ENCODE data around the gene ZMYM2. TPM values are rescaled to one million over a fixed set of nuclear protein-coding genes. Genes with fewer than 3 reads are reported as not detected.

Gene ZMYM2
- total and polyA plus RNA-seq, 2 donors (not counting 1 experiment from before 2014, with no cell fraction given): 37.3 to 63.4 TPM

DNA sequence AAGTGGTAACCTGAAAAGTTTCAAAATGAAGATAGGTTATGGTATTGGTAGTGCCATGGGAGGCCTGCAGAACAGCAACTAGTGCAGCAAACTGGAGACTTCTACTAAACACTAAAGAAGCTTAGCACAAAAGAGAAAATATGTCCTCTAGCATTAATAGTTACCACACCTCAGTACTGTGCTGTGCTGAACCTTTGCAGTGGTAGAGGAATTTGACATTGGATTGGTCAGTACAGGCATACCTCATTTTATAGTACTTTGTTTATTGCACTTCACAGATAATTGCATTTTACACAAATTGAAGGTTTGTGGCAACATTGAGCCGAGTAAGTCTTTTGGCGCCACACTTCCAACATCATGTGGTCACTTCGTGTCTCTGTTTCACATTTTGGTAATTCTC, 40.4 kb downstream of the ZMYM2 start:
- Histone ChIP-seq H3K27me3 (ENCODE audit: control insufficient read depth, insufficient read depth, low read length) (no peaks in the 10 kb centered on the region), H3K4me3 (replicated peaks in 1 of 4; ENCODE audit: control extremely low read depth in 1 of 4, insufficient read depth in 1 of 4, low read depth in 3 of 4, low read length in 4 of 4) (no peak overlapping the region), H3K4me2 (ENCODE audit: extremely low read depth, insufficient read depth, low read length) (no peak overlapping the region), H3K9ac (ENCODE audit: insufficient read depth, low read length) (no peak overlapping the region), H4K20me1 (ENCODE audit: control insufficient read depth, extremely low read depth, insufficient read depth, low read length) (no peaks in the 10 kb centered on the region), H3K27ac (ENCODE audit: insufficient read depth, low read length) (no peak overlapping the region), H3K36me3 (ENCODE audit: control insufficient read depth, insufficient read depth, low read length) (no peaks in the 10 kb centered on the region), H3K4me1 (ENCODE audit: control insufficient read depth, extremely low read depth, insufficient read depth, low read length) (no peaks in the 10 kb centered on the region), H3K79me2 (ENCODE audit: control insufficient read depth, insufficient read depth, low read length) (peaks cover 6% of the 10 kb centered on the region), H2AFZ (ENCODE audit: low read length) (no peak overlapping the region), H3K9me3 (ENCODE audit: control insufficient read depth, insufficient read depth, low read depth, low read length) (no peaks in the 10 kb centered on the region)
- TF ChIP-seq EZH2 (IDR thresholded peaks at IDR 0.05; ENCODE audit: low read length, missing control alignments) (no peak), CTCF (conservative IDR thresholded peaks at IDR 0.05 in 1 of 2, IDR thresholded peaks at IDR 0.05 in 1 of 2; ENCODE audit: low read depth in 1 of 2, low read length in 2 of 2) (no peak)
- no peak for DNase-seq (ENCODE audit: low read depth in 2 of 2)

DNA sequence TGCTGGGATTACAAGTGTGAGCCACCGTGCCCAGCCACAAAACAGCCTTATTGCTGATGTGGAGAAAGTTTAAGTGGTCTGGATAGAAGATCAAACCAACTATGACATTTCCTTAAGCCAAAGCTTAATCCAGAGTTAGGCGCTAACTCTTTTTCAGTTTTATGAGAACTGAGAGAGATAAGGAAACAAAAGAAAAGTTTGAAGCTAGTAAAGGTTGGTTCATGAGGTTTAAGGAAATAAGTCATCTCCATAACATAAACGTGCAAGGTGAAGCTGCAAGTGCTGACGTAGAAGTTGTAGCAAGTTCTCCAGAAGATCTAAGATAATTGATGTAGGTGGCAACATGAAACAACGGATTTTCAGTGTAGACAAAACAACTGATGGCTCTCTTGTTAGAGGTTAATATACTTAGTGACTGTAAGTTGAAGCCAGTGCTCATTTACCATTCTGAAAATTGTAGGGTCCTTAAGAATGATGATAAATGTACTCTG, 41.6 kb downstream of the ZMYM2 start:
- Histone ChIP-seq H3K9me3 (ENCODE audit: control insufficient read depth, insufficient read depth, low read depth, low read length) (no peaks in the 10 kb centered on the region), H3K9ac (ENCODE audit: insufficient read depth, low read length) (no peak overlapping the region), H3K4me2 (ENCODE audit: extremely low read depth, insufficient read depth, low read length) (no peak overlapping the region), H3K27ac (ENCODE audit: insufficient read depth, low read length) (no peak overlapping the region), H4K20me1 (ENCODE audit: control insufficient read depth, extremely low read depth, insufficient read depth, low read length) (no peaks in the 10 kb centered on the region), H3K79me2 (ENCODE audit: control insufficient read depth, insufficient read depth, low read length) (peaks cover 5% of the 10 kb centered on the region), H3K4me1 (ENCODE audit: control insufficient read depth, extremely low read depth, insufficient read depth, low read length) (no peaks in the 10 kb centered on the region), H3K27me3 (ENCODE audit: control insufficient read depth, insufficient read depth, low read length) (no peaks in the 10 kb centered on the region), H2AFZ (ENCODE audit: low read length) (no peak overlapping the region), H3K36me3 (ENCODE audit: control insufficient read depth, insufficient read depth, low read length) (no peaks in the 10 kb centered on the region), H3K4me3 (replicated peaks in 1 of 4; ENCODE audit: control extremely low read depth in 1 of 4, insufficient read depth in 1 of 4, low read depth in 3 of 4, low read length in 4 of 4) (no peak overlapping the region)
- no peak for DNase-seq (ENCODE audit: low read depth in 2 of 2)
- TF ChIP-seq CTCF (conservative IDR thresholded peaks at IDR 0.05 in 1 of 2, IDR thresholded peaks at IDR 0.05 in 1 of 2; ENCODE audit: low read depth in 1 of 2, low read length in 2 of 2) (no peak), EZH2 (IDR thresholded peaks at IDR 0.05; ENCODE audit: low read length, missing control alignments) (no peak)

GRCh38 chr13:20001366-20002190, 43.1 kb downstream of the ZMYM2 start:
- Histone ChIP-seq H2AFZ (ENCODE audit: low read length) (no peak overlapping the region), H3K4me1 (ENCODE audit: control insufficient read depth, extremely low read depth, insufficient read depth, low read length) (no peaks in the 10 kb centered on the region), H3K27me3 (ENCODE audit: control insufficient read depth, insufficient read depth, low read length) (no peaks in the 10 kb centered on the region), H3K79me2 (ENCODE audit: control insufficient read depth, insufficient read depth, low read length) (peaks cover 3% of the 10 kb centered on the region), H3K9ac (ENCODE audit: insufficient read depth, low read length) (no peak overlapping the region), H3K4me2 (ENCODE audit: extremely low read depth, insufficient read depth, low read length) (no peak overlapping the region), H3K36me3 (ENCODE audit: control insufficient read depth, insufficient read depth, low read length) (no peaks in the 10 kb centered on the region), H3K9me3 (ENCODE audit: control insufficient read depth, insufficient read depth, low read depth, low read length) (no peaks in the 10 kb centered on the region), H3K4me3 (replicated peaks in 1 of 4; ENCODE audit: control extremely low read depth in 1 of 4, insufficient read depth in 1 of 4, low read depth in 3 of 4, low read length in 4 of 4) (no peak overlapping the region), H3K27ac (ENCODE audit: insufficient read depth, low read length) (no peak overlapping the region), H4K20me1 (ENCODE audit: control insufficient read depth, extremely low read depth, insufficient read depth, low read length) (no peaks in the 10 kb centered on the region)
- DNase-seq (ENCODE audit: low read depth in 2 of 2): peak in 1 of 2 donors; percentile 30
- TF ChIP-seq EZH2 (IDR thresholded peaks at IDR 0.05; ENCODE audit: low read length, missing control alignments) (no peak), CTCF (conservative IDR thresholded peaks at IDR 0.05 in 1 of 2, IDR thresholded peaks at IDR 0.05 in 1 of 2; ENCODE audit: low read depth in 1 of 2, low read length in 2 of 2) (no peak)

Data from fibroblast of lung (primary cell).